ENCODE data around the gene SLC25A17.
"Not testable (repeated sequence)": the region's sequence is repeated elsewhere in the genome, so short reads cannot be mapped to it uniquely, and the experiment has no call there.

The SLC25A17 gene

DNA sequence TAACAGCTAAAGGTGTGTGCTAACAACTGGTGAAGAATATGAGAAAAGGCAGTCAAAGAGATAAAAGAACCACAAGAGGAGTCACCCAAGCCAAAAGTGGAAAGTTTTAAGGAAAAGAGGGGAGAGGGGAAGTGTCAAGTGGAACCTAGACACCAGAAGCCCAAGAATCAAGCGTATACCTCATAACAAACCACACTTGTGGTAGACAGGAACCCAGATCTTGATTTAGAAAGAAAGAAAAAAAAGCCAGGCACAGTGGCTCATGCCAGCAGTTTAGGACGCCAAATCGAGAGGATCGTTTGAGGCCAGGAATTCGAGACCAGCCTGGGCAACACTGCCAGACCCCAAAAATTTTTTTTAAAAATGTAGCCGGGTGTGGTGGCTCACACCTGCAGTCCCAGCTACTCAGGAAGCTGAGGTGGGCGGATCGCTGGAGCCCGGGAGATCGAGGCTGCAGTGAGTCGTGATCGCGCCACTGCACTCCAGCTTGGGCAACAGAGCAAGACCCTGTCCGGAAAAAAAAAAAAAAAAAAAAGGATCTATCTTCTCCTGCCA, 877 bp downstream of the SLC25A17 start:
- DNase-seq (ENCODE audit: low read depth): no peak

DNA sequence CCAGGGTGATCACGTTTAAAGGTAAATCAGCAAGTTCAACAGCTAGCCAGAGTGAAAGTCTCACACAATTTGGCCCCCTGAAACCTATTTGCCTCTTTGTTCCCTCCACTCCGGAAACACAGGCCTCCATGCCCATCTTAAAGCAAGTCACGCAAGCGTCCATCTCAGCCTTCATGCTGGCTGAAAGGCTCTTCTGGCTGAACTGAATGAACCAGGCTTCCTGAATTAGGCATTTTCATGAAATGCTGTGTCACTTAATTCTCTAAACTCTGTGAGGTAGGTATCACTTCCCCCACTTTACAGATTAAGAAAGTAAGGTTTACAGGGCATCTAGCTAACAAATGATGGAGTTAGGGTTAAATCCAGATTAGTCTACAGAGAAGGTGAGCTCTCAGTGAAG, 1.4 kb downstream of the SLC25A17 start:
- DNase-seq (ENCODE audit: low read depth): no peak

DNA sequence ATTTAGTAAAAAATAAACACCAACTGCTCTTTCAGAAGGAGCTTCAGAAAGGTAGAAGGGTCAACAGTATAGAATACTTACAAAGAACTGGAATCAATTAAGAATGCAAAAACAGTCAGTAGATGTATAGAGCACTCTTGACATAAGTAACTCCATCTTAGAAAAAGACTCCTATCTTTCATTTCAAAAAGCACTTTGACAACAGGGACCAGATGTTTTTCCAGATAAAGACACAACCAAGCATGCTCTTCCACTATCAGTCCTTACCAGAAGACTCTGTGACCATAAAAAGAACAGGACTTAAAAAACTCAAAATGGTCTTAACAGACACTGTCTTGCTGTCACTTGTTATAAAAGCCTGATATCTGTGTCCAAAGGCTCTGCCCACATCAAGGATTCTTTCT, 5.2 kb downstream of the SLC25A17 start:
- no peak for DNase-seq (ENCODE audit: low read depth)

DNA sequence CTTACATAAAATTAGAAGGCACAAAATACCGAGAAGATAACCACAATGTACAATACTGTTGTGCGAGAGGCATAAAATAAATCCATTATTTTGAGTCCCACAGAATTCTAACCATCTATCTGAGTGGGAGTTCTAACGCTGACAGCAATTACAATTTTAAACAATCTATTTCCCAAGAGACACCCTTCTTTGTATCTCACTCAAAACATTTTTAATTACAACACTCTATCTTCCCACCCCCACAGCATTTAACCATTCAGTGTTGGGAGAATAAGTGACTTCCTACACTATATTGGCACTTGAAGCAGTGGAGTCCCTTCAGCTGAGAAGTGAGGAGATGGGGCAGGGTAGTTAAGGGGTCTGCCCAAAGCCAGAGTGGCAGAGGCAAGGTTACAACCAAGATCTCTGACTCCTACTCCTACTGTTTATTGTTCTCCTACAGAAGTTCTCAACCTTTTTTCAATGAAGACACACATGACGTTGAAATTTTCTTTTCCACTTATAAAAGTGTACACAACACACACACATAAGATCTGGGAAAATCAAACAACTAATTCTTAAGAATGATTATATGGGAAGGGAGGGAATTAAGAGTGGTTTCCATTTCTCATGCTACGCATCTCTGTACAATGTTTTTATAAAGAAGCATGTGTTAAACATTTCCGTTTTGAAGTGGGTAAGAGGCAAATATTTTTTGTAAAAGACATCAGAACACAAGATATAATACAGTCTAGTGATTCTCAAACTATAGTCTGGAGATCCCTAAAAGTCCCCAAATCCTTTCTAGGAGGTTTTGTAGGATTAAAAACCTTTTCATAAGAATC, 10.9 kb downstream of the SLC25A17 start:
- DNase-seq (ENCODE audit: low read depth): no peak

DNA sequence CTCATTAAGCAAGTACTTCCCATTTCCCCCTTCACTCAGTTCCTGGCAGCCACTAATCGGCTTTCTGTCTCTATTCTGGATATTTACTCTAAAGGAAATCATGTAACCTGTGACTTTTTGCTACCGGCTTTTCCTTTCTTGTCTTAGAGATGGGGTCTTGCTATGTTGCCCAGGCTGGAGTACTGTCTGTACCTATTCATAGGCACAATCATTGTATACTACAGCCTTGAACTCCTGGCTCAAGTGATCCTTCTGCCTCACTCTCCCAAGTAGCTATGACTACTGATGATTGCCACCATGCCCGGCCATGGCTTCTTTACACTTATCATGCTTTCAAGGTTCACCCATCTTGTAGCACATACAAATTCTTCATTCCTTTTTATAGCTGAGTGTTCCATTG, 12.4 kb downstream of the SLC25A17 start:
- no peak for DNase-seq (ENCODE audit: low read depth)

DNA sequence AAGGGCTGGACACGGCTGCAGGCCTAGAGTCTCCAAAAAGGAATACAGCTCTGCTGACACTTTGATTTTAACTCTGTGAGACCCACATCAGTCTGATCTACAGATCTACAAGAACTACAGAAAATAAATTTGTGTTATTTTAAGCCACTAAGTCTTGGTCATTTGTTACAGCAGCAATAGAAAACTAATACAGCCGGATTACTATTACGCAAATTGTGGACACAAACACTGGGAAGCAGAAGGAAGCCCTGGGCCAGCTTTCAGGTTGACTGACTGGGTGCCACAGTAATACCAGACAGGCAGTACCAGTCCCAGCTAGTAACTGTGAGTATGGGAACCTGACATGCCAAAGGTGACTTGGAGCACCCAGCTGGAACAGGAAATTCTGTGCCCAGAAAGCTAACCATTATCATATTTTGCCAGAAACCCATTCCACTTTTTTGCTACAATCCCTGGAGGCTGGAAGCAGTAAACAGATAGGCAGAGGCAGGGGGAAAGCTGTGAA, 13.4 kb downstream of the SLC25A17 start:
- DNase-seq (ENCODE audit: low read depth): no peak

DNA sequence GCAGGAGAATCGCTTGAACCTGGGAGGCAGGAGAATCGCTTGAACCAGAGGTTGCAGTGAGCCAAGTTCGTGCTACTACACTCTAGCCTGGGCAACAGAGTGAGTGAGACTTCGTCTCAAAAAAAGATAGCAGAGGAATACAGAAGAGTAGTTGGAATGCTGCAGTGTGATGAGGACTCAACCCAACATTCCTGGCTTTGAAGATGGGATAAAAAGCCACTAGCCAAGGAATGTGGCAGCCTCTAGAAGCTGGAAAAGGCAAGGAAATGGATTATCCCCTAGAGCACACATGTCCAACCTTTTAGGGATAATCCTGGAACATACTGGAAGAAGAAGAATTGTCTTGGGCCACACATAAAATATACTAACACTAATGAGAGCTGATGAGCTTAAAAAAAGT, 13.9 kb downstream of the SLC25A17 start:
- DNase-seq (ENCODE audit: low read depth): no peak

DNA sequence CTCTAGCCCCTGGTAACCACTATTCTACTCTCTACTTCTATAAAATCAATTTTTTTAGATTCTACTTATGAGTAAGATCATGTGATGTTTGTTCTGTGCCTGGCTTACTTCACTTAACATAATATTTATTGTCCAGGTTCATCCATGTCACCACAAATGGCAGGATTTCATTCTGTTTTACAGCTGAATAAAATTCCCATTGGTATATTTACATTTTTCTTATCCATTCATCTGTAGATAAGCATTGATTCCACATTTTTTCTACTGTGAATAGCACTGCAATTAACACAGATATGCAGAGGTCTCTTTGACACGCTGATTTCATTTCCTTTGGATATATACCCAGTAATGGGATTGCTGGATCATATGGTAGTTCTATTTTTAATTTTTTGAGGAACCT, 15.8 kb downstream of the SLC25A17 start:
- DNase-seq (ENCODE audit: low read depth): no peak

DNA sequence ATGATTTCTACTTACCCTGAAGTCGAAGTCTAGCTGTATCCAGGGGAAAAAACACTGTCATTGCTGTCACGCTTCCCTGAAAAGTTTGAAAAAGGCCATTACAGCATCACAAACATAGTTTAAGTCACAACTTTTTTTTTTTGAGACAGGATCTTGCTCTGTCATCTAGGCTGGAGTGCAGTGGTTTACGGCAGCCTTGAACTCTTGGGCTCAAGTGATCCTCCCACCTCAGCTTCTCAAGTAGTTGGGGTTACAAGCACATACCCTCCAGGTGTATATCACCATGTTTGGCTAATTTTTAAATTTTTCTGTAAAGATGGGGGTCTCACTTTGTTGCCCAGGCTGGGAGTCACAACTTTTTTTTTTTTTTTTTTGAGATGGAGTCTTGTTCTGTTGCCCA, 20.1 kb downstream of the SLC25A17 start:
- DNase-seq (ENCODE audit: low read depth): no peak

DNA sequence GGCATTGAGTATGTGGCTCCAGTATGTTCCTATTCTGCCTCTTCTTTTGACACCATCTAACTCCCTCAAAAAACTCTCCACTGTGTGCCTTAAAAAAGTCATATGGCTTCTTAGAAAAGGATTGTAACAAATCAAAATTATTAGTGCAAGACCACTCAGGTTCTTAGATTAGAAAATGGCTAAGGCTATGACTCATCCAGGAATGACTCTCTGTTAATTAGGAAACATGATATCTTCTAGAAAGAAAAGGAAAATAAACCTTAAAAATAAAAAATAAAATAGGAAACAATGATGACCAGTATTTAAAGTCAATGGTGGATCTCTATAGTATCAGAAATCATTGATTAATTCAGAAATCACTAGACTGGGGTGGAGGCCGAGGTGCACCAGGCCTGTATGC, 21.7 kb downstream of the SLC25A17 start:
- no peak for DNase-seq (ENCODE audit: low read depth)

DNA sequence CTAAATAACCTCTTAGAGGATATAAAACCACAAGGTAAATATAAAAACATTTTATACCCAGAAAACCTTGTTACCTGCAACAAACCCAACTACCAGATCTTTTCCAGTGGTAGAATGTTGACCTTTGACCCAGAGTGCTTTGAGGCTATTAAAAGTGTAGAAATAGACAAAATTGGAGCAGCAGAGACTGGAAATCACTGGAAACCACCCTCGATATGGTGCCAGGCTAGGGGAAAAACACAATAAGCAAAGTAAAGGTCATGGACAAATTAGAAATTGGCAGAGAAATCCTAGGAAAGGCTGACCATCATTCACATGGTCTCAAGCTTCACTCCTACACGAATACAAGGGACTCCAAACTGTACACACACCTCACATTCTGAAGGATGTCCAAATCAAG, 26.7 kb downstream of the SLC25A17 start:
- DNase-seq (ENCODE audit: low read depth): no peak

DNA sequence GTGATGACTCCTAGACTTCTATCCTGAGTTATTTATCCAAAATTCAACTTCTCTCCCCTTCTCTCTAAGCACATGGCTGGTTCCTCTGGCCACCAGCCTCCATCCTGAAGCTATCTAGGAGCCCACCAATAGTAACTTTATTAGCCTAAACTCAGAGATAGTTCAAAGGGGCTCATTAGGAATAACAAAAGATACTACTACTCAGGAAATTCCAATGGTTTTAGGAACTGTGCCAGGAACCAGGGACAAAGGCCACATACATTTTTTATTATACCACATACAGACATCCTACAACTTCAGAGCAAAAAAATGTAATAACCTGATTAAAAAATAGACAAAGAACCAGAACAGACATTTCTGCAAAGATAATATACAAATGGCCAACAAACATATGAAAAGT, 27.9 kb downstream of the SLC25A17 start:
- DNase-seq (ENCODE audit: low read depth): no peak

DNA sequence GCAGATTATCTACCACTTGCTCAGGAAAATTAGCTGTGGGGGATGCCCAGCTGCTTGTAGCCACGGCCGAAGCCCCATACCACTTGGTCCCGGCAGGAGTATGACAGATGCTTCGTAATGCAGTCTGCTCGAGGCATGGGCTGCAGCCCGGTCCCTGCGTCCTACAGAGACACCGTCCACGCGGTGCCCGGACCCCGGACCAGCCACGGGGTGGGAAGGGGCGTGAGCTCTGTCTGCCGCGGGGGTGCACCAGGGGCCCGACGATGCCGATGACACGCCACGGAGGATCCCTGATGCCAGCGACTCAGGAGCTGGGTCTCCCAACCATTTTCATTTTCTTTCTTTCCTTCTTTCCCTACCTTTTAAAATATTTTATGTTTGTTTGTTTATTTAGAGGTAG, 30.0 kb downstream of the SLC25A17 start:
- DNase-seq (ENCODE audit: low read depth): no peak

DNA sequence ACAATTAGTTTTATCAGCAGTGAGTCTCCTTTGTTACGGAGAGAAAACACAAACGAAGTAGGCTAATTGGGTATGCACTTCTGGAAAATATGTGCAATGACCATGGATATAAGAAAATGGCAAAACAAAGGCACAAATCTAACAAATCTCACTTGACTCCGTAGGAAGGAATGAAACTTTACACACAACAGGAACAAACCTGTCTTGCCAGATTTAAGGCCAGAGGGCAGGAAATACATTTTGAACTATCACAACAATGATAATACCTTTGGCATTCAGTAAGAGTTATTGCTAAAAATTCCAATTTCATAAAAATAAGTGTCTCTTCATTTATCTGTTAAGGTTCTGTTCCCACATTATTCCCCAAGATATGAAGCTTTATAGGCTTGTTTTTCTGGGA, 36.6 kb downstream of the SLC25A17 start:
- DNase-seq (ENCODE audit: low read depth): no peak

DNA sequence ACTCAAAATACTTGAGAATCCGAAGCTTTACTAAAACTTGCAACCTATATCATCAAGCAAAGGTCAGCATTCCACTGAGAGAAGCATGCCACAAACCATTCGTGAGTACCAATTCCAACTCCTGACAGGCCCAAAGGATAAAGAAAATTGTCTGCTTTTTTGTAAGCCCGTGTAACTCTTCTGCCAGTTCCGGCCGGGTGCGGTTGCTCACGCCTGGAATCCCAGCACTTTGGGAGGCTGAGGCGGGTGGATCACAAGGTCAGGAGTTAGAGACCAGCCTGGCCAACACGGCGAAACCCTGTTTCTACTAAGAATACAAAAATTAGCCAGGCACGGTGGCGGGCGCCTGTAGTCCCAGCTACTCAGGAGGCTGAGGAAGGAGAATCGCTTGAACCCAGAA, 37.4 kb downstream of the SLC25A17 start:
- not testable (repeated sequence) for DNase-seq (ENCODE audit: low read depth)

DNA sequence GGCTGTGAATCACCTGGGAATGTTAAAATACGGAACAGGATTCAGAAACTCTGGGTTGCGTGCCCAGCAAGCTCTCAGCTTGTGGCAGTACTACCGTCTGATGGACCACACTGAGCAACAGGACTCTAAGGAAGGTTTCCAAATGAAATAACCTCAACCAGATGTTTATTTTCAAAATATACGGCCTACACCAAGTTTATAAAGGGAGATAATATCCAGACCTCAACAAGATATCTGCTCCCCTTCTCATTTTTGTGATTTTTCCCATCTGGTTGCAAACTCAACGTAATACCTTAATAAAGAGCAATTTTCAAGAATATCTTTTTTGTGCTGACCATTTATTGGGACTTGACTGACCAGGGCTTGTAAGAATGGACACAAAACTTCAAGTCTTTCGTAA, 49.4 kb downstream of the SLC25A17 start:
- DNase-seq (ENCODE audit: low read depth): no peak

DNA sequence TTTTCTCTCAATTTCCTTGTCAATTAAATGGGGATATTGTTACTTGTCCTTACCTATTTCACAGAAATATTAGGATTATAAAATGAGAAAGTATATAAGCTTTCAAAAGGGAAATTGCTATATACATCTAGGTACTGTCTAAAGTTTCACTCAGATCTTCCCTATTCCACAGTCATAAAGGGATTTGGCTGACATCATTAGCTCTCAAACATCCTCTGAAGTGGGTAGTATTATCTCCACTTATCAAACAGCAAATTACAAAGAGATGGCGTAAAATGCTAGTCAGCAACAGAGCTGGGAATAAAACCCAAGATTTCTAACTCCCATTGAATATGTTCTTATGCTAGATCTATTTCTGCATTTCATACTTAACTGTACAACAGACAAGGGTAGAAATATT, 50.9 kb downstream of the SLC25A17 start:
- DNase-seq (ENCODE audit: low read depth): no peak

DNA sequence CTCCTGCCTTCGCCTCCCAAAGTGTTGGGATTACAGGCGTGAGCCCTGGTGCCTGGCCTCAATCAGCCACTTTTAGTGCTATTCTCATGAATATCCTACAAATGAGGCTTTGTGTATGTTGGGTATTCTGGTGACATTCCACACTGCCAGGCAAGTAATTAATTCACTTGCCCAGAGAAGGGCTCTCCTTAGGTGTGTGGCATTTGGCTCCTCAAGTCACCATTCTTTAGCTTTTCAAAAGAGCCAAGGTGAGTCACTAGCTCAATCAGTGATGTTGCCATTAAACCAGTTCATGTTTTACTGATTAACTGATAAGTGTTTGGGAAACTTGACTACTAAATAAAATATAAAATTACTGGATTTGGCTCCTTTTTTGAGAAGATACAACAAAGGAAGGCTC, 52.2 kb downstream of the SLC25A17 start:
- no peak for DNase-seq (ENCODE audit: low read depth)

DNA sequence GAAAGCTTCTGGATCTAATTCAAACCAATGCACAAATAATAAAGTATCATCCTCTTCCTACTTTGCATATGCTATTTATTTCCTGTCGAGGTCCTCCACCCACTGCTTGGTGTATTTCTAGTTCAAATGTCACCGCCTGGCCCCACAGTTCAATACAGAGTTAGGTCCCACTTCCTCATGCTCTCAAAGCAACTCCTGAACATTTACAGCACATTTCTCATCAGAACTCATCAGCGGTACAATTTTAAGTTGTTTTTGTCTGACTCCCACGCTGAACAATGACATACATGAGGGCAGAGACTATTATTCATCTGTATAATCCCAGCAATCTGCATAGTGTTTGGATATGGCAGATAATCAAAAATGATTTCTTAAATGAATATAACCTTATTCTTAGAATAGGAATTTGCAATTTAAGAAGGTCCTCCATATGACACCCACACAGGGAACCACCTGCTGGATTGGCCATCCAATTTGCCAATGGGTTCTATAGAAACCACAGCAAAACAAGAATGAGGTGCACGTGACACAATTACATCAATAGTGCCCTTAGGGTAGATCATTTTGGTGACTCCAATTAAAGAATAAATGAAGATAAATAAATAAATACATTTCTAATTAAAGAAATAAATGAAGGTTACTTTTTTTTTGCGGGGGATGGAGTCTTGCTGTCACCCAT, 54.2 kb downstream of the SLC25A17 start:
- DNase-seq (ENCODE audit: low read depth): no peak

DNA sequence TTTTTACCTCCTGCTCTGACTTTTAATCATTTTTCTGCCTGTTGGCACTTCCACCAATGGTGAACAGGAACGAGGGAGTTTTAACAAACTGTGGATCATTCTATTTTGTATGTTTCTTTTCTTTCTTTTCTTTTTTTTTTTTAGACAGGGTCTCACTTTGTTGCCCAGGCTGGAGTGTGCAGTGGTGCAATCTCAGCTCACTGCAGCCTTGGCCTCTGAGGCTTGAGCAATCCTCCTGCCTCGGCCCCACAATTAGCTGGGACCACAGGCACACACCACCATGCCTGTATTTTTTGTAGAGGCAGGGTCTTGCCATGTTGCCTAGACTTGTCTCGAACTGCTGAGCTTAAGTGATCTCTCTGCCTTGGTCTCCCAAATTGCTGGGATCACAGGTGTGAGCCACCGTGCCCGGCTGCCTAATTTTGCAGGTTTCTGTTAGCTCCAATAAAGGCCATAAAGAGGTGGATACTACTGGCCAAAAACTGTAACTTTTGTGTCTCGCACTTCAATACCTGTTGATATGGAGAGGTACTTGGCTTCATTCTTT, 59.8 kb downstream of the SLC25A17 start:
- DNase-seq (ENCODE audit: low read depth): no peak

DNA sequence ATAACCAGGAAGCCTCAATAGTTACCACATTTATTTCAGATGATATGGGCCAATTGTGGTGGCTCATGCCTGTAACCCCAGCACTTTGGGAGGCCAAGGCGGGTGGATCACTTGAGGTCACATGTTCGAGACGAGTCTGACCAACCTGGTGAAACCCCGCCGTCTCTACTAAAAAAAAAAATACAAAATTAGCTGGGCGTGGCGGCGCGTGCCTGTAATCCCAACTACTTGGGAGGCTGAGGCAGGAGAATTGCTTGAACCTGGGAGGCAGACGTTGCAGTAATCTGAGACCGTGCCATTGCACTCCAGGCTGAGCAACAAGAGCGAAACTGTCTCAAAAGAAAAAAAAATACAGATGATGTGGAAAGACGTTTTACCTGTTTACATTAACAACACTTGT, 60.3 kb downstream of the SLC25A17 start:
- not testable (repeated sequence) for DNase-seq (ENCODE audit: low read depth)

DNA sequence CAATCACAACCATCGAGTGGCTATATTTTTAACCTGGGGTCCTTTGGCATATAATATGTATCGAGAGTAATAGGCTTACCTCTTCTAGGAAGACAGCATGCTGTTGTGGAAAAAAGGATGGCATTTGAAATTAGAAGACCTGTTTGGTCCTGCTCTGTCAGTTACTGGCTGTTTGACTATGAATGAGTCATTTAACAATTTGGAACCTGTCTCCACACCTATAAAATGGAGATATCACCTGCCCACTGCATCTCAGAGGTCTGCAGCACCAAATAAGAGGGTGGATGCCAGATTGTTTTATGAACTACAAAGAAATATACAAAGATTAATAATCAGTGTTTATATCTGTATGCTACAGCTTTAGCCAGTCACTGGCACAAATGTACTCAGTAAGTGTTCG, 60.8 kb downstream of the SLC25A17 start:
- DNase-seq (ENCODE audit: low read depth): no peak

DNA sequence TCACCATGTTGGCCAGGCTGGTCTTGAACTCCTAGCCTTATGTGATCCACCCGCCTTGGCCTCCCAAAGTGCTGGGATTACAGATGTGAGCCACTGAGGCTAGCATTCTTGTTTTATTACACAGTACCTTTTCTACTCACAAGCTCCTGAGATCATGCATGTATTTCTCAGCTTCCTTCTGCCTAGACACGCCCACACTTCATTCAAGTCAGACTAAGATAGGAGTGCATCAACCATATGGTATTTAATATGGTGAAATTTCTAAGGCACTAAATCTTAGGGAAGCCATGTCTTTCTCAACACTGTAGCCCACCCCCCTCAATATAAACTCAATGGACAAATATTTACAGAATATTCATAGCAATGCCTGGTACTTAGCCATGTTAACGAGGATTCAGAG, 62.1 kb downstream of the SLC25A17 start:
- DNase-seq (ENCODE audit: low read depth): no peak

All from stimulated activated CD8-positive, alpha-beta memory T cell treated with anti-CD3 and anti-CD28 coated beads, Interleukin-7, amount 100 ng/mL, for 24 hours (primary cell).